Nephron progenitor cell (in vitro differentiated cells): ENCODE data around the gene ARF3.

Experiments used
- DNase-seq: peaks from one replicate; pipeline ENCODE4 v3.0.0; 2021
- H3K27ac Mint-ChIP-seq: 2 replicates; pipeline ENCODE4 v1.8.0; 2021; ENCODE audit warnings: mild to moderate bottlenecking, moderate library complexity, mixed read lengths
- H3K27me3 Mint-ChIP-seq: 2 replicates; pipeline ENCODE4 v1.8.0; 2021; ENCODE audit warnings: mild to moderate bottlenecking, low read depth, mixed read lengths; ENCODE audit not compliant: poor library complexity
- H3K36me3 Mint-ChIP-seq: 2 replicates; pipeline ENCODE4 v1.8.0; 2021; ENCODE audit warnings: low read depth, mixed read lengths
- H3K4me1 Mint-ChIP-seq: 2 replicates; pipeline ENCODE4 v1.8.0; 2021; ENCODE audit warnings: mixed read lengths
- H3K4me3 Mint-ChIP-seq: 2 replicates; pipeline ENCODE4 v1.8.0; 2021; ENCODE audit warnings: mild to moderate bottlenecking, moderate library complexity, mixed read lengths
- H3K9me3 Mint-ChIP-seq: 2 replicates; pipeline ENCODE4 v1.8.0; 2021; ENCODE audit warnings: mild to moderate bottlenecking, moderate library complexity, mixed read lengths
- CTCF ChIP-seq: fragments of 200-600 bp; sonication (generic); IDR thresholded peaks from 2 replicates; pipeline ENCODE4 v1.5.0; 2021; ENCODE audit warnings: antibody characterized with exemption

The ARF3 gene

GRCh38 chr12:48990552-48990951 lies 33.3 kb upstream of the ARF3 start:
- Mint-ChIP-seq H3K27ac (no peak overlapping the region), H3K27me3 (peaks cover 77% of the 10 kb centered on the region), H3K4me3 (no peak overlapping the region), H3K36me3 (no peaks in the 10 kb centered on the region), H3K9me3 (no peaks in the 10 kb centered on the region), H3K4me1 (peaks cover 19% of the 10 kb centered on the region)
- no peak for TF ChIP-seq CTCF
- no peak for DNase-seq

DNA sequence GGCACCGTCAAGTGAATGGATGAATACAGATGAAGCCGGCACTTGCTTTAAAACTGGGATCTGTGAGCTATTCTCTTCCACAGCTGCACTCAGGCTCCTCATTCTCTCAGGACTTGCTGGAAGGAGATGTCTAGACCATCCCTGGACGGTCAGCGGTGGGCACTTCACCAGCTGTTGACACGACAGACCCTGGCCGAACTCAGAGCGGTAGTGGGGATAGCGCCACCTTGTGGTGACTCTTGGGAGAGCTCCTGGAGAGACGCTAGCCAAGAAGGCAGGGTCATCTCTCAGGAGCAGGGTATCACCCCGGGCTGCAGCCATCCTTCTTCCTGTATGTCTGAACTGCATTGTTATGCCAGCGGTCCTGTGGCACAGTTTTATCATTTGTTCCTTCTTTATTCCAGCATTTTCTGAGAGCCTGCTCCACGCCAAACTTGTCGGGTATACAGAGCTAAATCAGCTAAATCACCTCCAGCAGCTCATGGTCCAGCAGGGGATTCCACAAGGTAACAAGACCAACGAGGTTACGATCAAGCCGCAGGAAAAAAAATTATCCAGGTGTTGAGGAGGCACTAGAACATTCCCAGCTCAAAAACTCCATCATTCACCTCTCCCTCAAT lies 30.9 kb upstream of the ARF3 start:
- peaks cover 32% of the 10 kb centered on the region for H3K4me1 Mint-ChIP-seq
- H3K4me3 Mint-ChIP-seq, result no peak overlapping the region
- H3K36me3 Mint-ChIP-seq, result no peaks in the 10 kb centered on the region

DNA sequence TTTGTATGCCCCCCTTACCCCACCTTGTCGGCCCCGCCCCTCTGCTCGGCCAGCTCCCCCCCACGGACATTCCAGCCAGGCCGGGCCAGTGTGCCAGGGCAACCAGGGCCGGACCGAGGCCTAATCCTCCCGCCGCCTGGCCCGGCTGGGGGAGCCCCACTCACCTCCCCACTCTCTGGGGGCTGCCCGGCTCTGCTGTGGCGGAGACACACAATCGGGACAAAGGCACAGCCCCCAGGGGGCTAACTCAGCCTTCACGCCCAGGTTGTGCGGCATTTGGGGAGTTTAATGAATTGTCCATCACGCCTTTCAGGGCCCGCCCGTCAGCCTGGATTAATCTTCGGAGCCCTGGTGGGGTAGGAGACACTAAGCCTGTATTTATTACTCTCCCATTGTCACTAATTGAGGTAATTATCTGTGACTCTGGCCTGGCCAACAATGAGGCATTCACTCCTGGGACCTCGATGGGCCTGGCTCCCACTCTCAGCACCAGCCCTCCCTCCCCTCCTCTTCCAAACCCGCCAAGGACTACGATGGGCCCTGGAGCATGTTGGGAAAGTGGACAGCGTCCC lies 29.5 kb upstream of the ARF3 start:
- DNase-seq, result no peak
- Mint-ChIP-seq H3K4me1 (peaks cover 41% of the 10 kb centered on the region), H3K4me3 (no peak overlapping the region), H3K36me3 (no peaks in the 10 kb centered on the region), H3K27ac (no peak overlapping the region), H3K9me3 (no peaks in the 10 kb centered on the region), H3K27me3 (peaks cover 90% of the 10 kb centered on the region)
- TF ChIP-seq CTCF, result no peak

More for the DNA sequence above, 30.9 kb upstream of the ARF3 start:
- Mint-ChIP-seq H3K27me3 (peaks cover 82% of the 10 kb centered on the region), H3K27ac (no peak overlapping the region), H3K9me3 (no peaks in the 10 kb centered on the region)
- TF ChIP-seq CTCF, result peak; percentile 83
- peak; percentile 90 for DNase-seq

GRCh38 chr12:48985901-48986300 lies 28.6 kb upstream of the ARF3 start:
- peaks cover 98% of the 10 kb centered on the region for H3K27me3 Mint-ChIP-seq
- H3K4me3 Mint-ChIP-seq, result no peak overlapping the region
- H3K4me1 Mint-ChIP-seq, result peaks cover 48% of the 10 kb centered on the region
- no peaks in the 10 kb centered on the region for H3K36me3 Mint-ChIP-seq
- H3K9me3 Mint-ChIP-seq, result no peaks in the 10 kb centered on the region
- H3K27ac Mint-ChIP-seq, result no peak overlapping the region
- no peak for TF ChIP-seq CTCF
- DNase-seq, result no peak

- Mint-ChIP-seq H3K4me3 (no peak overlapping the region), H3K36me3 (no peaks in the 10 kb centered on the region), H3K9me3 (no peaks in the 10 kb centered on the region), H3K27me3 (peaks cover 98% of the 10 kb centered on the region), H3K27ac (no peak overlapping the region), H3K4me1 (peaks cover 48% of the 10 kb centered on the region)
- TF ChIP-seq CTCF, result no peak
- DNase-seq, result no peak
Observed at GRCh38 chr12:48985475-48985897, 28.2 kb upstream of the ARF3 start.
